HEK293T (cell line): Measurements from ENCODE around the gene SF3A2.

ENCODE experiments used
- CTCF ChIA-PET: fragments of 350-600 bp; formaldehyde crosslinking; extraction: SDS; loops from one replicate; lab custom pipeline; 2021; ENCODE audit warnings: antibody characterized with exemption, inconsistent platforms; lab: Yijun Ruan, JAX
- POLR2A ChIA-PET: fragments of 350-600 bp; formaldehyde crosslinking; extraction: SDS; loops from one replicate; lab custom pipeline; 2020; ENCODE audit warnings: antibody characterized with exemption, inconsistent platforms; lab: Yijun Ruan, JAX
- DNase-seq: peaks from one replicate; pipeline ENCODE4 v3.0.0; 2012; ENCODE audit warnings: mixed read lengths; ENCODE audit errors: extremely low spot score
- ARNT ChIP-seq: fragments of 450-650 bp; IDR thresholded peaks from 2 replicates; pipeline ENCODE4 v1.6.1; 2017; ENCODE audit warnings: mild to moderate bottlenecking
- BHLHE40 ChIP-seq: fragments of 450-650 bp; IDR thresholded peaks from 2 replicates; pipeline ENCODE4 v1.6.1; 2016; ENCODE audit warnings: mild to moderate bottlenecking, moderate library complexity, borderline replicate concordance
- CTBP1 ChIP-seq: fragments of 450-650 bp; IDR thresholded peaks from 2 replicates; pipeline ENCODE4 v1.6.1; 2016; ENCODE audit warnings: borderline replicate concordance
- ELF4 ChIP-seq: fragments of 450-650 bp; IDR thresholded peaks from 2 replicates; pipeline ENCODE4 v1.6.1; 2017; ENCODE audit warnings: antibody characterized with exemption
- FOXA1 ChIP-seq: fragments of 450-650 bp; IDR thresholded peaks from 2 replicates; pipeline ENCODE4 v1.6.1; 2016; ENCODE audit warnings: mild to moderate bottlenecking
- FOXK2 ChIP-seq: fragments of 450-650 bp; IDR thresholded peaks from 2 replicates; pipeline ENCODE4 v1.6.1; 2016; ENCODE audit warnings: mild to moderate bottlenecking
- FOXM1 ChIP-seq: fragments of 450-650 bp; IDR thresholded peaks from 2 replicates; pipeline ENCODE4 v1.6.1; 2017; ENCODE audit warnings: mild to moderate bottlenecking, borderline replicate concordance
- HDGF ChIP-seq: fragments of 450-650 bp; IDR thresholded peaks from 2 replicates; pipeline ENCODE4 v1.6.1; 2017; ENCODE audit warnings: antibody characterized with exemption, borderline replicate concordance
- L3MBTL2 ChIP-seq: fragments of 450-650 bp; conservative IDR thresholded peaks from 2 replicates; pipeline ENCODE4 v1.6.1; 2016; ENCODE audit warnings: mild to moderate bottlenecking
- LEF1 ChIP-seq: fragments of 450-650 bp; IDR thresholded peaks from 2 replicates; pipeline ENCODE4 v1.6.1; 2017; ENCODE audit warnings: mild to moderate bottlenecking, borderline replicate concordance
- NFRKB ChIP-seq: fragments of 450-650 bp; IDR thresholded peaks from 2 replicates; pipeline ENCODE4 v1.6.1; 2016; ENCODE audit warnings: mild to moderate bottlenecking, moderate library complexity
- SP1 ChIP-seq: fragments of 450-650 bp; IDR thresholded peaks from 2 replicates; pipeline ENCODE4 v1.6.1; 2017
- SUZ12 ChIP-seq: fragments of 450-650 bp; IDR thresholded peaks from 2 replicates; pipeline ENCODE4 v1.6.1; 2016; ENCODE audit warnings: mild to moderate bottlenecking
- TARDBP ChIP-seq: fragments of 450-650 bp; IDR thresholded peaks from 2 replicates; pipeline ENCODE4 v1.6.1; 2016
- ZNF384 ChIP-seq: fragments of 450-650 bp; IDR thresholded peaks from 2 replicates; pipeline ENCODE4 v1.6.1; 2016
- TF ChIP-seq, protein P1 (sequence below): fragments of 450-650 bp; IDR thresholded peaks from 2 replicates; pipeline ENCODE4 v1.6.1; 2016

The SF3A2 gene

DNA sequence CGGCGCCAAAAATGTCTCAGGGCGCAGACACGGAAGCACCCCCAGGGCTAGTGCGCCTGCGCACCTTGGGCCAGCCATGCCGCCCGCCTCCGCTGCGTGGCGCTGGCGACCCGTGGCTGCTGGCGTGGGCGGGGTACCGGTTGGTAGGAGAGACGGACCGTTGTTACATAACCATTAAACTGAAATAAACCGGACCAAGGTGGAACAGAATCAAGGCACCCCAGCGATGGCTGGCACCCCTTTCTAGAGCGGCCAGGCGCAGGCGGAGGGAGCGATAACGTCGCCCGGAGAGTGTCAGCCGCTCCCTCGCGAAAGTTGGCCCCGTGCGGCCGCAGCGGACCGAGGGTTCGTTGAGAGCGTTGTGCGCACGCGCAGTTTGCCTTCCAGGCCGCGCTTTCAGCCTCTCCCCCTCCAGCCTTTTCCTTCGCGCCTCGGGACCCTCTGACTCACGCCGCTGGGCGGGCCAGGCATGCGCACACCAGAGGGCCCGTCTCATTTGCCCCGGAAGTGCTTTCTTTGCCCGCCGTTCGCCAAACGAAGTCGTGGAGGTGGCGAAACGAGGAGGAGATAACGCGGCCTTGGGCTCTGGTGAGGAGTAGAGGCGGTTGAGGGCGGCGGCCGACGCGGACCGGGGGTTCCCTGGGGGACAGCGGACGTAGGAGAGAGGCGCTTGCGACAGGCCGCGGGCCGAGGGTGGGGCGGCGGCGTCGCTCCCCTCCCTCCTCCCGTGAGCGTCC is at the start of gene SF3A2, which contains the start of gene PLEKHJ1:
SF3A2 (plus strand) TSS at position 511 of the 737 bp plus-strand sequence. CDS start 6,595 bp downstream, outside the sequence.
PLEKHJ1 (minus strand) TSS at position 16 of the 737 bp plus-strand sequence. CDS start 81 bp downstream, outside the sequence.
- ChIA-PET CTCF (interaction anchor here (0.6 to 2.9 kb wide), 5 partner anchors 38 to 147 kb away, joined by 3 to 12 read pairs (median 4); no protein-coding TSS in a partner anchor), POLR2A (interaction anchor here (1.3 to 3.3 kb wide), 5 partner anchors 34 to 85 kb away, joined by 4 to 18 read pairs (median 6); partner anchors contain the start of gene AP3D1)
- peak; percentile 98 for DNase-seq
- TF ChIP-seq FOXA1 (no peak), CTBP1 (no peak), NFRKB (no peak), ARNT (no peak), SUZ12 (no peak), FOXM1 (no peak), L3MBTL2 (peak; percentile 99), TARDBP (no peak), BHLHE40 (no peak), ELF4 (peak; percentile 54; the same call in 1 of the 2 replicates), FOXK2 (no peak), ZNF384 (no peak), LEF1 (no peak), SP1 (no peak), HDGF (no peak)
- TF ChIP-seq, protein P1, sequence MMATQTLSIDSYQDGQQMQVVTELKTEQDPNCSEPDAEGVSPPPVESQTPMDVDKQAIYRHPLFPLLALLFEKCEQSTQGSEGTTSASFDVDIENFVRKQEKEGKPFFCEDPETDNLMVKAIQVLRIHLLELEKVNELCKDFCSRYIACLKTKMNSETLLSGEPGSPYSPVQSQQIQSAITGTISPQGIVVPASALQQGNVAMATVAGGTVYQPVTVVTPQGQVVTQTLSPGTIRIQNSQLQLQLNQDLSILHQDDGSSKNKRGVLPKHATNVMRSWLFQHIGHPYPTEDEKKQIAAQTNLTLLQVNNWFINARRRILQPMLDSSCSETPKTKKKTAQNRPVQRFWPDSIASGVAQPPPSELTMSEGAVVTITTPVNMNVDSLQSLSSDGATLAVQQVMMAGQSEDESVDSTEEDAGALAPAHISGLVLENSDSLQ, result no peak

GRCh38 chr19:2187159-2187558 is 49.5 kb upstream of the SF3A2 start:
- CTCF ChIA-PET, result interaction anchor here (0.6 to 1.2 kb wide), 2 partner anchors 12 to 75 kb away, joined by 4 to 5 read pairs; no protein-coding TSS in a partner anchor
- TF ChIP-seq HDGF (no peak), FOXA1 (no peak), LEF1 (no peak), FOXM1 (no peak), BHLHE40 (no peak), FOXK2 (no peak), ZNF384 (no peak), ARNT (no peak), ELF4 (no peak), TARDBP (no peak), CTBP1 (no peak), L3MBTL2 (no peak), SP1 (no peak), NFRKB (no peak), SUZ12 (no peak)
- TF ChIP-seq, protein P1, result no peak
- POLR2A ChIA-PET, result no interaction called here
- no peak for DNase-seq

DNA sequence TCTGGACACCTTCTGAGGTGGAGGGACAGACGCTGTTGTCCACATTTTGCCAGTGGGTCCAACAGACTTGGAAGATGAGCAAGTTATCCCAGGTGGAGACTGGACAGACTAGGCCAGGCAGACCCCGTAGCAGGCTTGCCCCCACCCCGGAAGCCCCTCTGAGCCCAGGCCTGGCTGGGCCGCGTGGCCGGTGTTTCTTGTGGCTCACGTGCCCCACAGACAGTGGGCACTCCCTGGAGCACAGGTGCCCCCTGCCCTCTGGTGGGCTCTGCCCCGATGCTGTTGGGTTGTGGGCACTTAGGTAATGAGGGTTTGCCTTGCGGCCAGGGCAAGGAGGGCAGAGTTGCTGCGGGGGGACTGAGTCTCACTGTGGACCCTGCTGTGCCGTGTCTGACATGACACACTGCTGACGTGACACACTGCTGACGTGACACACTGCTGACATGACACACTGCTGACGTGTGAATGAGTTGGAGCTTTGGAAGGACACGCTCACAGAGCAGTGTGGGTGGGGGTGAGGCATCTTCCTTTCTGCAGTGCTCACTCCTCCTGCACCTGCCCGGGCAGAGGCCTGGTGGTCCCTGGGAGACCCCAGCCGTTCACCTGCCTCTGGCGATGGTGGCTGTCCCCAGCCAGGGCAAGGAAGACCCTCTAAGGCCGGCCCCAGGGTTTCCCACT is 47.8 kb upstream of the SF3A2 start:
- ChIA-PET POLR2A (no interaction called here), CTCF (no interaction called here)
- TF ChIP-seq, protein P1, result no peak
- TF ChIP-seq SP1, result no peak
- no peak for TF ChIP-seq FOXA1
- no peak for TF ChIP-seq SUZ12
- no peak for TF ChIP-seq FOXM1
- no peak for DNase-seq

- ChIA-PET CTCF (no interaction called here), POLR2A (no interaction called here)
- no peak for DNase-seq
- TF ChIP-seq NFRKB (no peak), SP1 (no peak), ZNF384 (no peak), HDGF (no peak)
Observed at GRCh38 chr19:2189880-2190279, 46.7 kb upstream of the SF3A2 start.

DNA sequence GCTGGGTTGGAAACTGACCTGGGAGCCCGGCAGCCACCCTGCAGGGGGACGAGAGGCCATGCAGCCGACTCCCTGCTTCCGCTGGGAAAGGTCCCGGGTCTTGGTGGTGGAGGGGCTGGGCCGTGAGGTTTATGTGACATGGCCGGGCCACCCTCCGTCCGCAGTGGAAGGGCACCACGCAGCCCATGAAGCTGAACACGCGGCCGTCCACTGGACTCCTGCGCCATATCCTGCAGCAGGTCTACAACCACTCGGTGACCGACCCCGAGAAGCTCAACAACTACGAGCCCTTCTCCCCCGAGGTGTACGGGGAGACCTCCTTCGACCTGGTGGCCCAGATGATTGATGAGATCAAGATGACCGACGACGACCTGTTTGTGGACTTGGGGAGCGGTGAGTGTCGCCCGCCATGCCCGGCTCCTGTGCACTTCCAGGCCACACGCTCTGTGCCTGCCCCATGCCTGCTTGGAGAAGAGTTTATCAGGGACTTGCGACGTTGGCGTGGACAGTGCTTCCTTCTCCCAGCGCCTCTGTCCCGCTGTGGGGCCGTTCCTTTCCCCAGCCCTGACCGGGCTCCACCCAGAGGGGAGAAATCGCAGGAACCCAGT is 45.7 kb upstream of the SF3A2 start:
- TF ChIP-seq, protein P1, result no peak
- TF ChIP-seq BHLHE40 (no peak), ZNF384 (no peak), L3MBTL2 (no peak), HDGF (no peak), ARNT (no peak), FOXM1 (no peak), FOXK2 (no peak), ELF4 (no peak), SUZ12 (no peak), NFRKB (no peak), TARDBP (no peak), FOXA1 (no peak)
- CTCF ChIA-PET, result no interaction called here
- DNase-seq, result no peak
- POLR2A ChIA-PET, result no interaction called here
